ENCODE measurements around the gene TRIO.

TRIO gene

GRCh38 chr5:14142827-14143545 is at the start of gene TRIO:
Gene TRIO, plus strand, starts transcription at chr5:14143342. Its CDS starts 384 bp downstream, at chr5:14143726.
- DNase-seq (ENCODE audit: low read depth): peak; percentile 95

GRCh38 chr5:14097380-14097779 is 45.8 kb upstream of the TRIO start:
- peak; percentile 45 for DNase-seq (ENCODE audit: low read depth)

DNA sequence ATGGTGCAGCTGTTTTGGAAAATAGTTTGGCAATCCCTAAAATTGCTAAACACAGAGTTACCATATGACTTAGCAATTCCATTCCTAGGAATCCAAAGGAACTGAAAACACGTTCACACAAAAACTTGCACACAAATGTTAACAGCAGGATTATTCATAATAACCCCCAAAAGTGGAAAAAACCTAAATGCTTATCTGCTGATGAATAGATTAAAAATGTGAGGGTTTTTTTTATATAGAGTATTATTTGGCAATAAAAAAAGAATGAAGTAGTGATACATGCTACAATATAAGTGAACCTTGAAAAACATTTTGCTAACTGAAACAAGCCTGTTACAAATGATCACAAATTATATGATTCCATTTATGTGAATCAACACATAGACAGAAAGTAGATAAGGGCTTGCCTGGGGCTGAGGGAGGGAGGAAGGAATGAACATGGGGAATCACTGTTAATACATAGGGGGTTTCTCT is 45.1 kb upstream of the TRIO start:
- DNase-seq (ENCODE audit: low read depth): peak; percentile 76

- DNase-seq (ENCODE audit: low read depth): no peak
Observed at GRCh38 chr5:14100281-14100680, 42.9 kb upstream of the TRIO start.

DNA sequence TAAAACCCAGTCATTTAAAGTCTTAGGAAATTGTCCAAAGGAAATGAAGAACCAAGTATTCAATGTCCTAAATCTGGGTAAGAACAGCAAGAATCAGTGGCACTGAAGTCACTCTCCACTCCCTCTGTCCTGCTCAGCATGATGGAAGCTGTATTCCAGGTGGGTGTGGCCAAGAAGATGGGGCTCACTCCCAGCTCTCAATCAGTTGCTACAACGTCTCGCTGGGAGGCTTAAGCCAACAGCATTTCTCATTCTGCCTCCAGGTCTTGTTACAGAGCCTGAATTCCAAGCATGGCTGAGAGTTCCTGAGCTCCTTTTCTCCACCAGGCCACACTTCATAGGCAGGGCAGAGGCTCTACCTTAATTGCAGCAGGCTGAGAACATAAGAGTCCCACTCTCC is 41.2 kb upstream of the TRIO start:
- DNase-seq (ENCODE audit: low read depth): no peak

- no peak for DNase-seq (ENCODE audit: low read depth)
Observed at GRCh38 chr5:14102666-14103065, 40.5 kb upstream of the TRIO start.

GRCh38 chr5:14105718-14106410 is 37.3 kb upstream of the TRIO start:
- peak; percentile 98 for DNase-seq (ENCODE audit: low read depth)

DNA sequence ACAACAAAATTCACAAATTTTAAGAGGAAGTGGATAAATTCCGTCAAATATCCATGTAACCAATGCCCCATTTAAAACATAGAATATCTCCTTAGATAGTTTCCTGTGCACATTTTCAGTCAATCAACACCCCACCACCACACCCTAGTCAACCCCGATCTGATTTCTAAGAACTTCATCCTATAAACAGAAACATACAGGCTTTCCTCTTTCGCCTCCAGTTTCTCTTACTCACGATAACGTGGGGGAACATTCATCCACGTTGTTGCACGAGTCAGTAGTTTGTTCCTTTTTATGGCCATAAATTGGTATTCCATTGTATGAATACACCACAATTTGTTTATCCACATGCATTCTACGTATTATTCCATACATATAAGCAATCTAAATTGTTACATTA is 35.6 kb upstream of the TRIO start:
- DNase-seq (ENCODE audit: low read depth): peak; percentile 22

- DNase-seq (ENCODE audit: low read depth): peak; percentile 96
Observed at GRCh38 chr5:14108170-14108996, 34.8 kb upstream of the TRIO start.

DNA sequence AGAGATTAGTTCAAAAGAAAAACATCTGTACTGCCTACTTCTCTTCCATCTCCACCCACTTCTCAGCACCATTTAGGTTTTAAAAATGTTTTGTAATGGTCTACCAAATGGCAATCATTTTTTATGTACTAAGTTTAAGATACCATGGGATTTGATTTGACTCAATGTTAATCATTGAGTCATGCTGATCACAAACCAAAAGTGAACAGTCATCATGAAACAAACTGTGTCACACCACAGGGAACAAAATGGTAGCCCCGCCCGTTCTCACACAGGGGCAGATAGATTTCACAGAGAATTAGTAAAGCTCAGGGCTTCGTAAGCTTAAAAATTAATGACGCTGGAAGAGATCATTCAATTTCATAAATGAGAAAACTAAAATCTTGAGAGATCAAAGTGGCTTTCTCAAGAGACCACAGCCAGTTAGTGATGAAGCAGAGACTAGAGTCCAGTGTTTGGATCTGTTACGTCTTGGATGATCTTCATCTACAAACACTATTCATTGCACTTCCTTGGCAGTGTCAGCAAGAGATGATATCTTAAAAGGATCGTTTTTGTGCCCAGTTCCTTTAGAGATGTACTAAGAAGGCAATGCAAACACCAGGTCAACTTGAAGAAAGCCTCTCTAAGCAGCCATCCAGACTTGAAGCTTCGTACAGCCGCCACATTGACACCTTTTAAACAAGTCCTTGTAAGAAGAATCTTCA is 33.9 kb upstream of the TRIO start:
- peak; percentile 93 for DNase-seq (ENCODE audit: low read depth)

- DNase-seq (ENCODE audit: low read depth): peak; percentile 14
Observed at GRCh38 chr5:14109771-14110170, 33.4 kb upstream of the TRIO start.

- DNase-seq (ENCODE audit: low read depth): peak; percentile 15
Observed at GRCh38 chr5:14110196-14110595, 32.9 kb upstream of the TRIO start.

DNA sequence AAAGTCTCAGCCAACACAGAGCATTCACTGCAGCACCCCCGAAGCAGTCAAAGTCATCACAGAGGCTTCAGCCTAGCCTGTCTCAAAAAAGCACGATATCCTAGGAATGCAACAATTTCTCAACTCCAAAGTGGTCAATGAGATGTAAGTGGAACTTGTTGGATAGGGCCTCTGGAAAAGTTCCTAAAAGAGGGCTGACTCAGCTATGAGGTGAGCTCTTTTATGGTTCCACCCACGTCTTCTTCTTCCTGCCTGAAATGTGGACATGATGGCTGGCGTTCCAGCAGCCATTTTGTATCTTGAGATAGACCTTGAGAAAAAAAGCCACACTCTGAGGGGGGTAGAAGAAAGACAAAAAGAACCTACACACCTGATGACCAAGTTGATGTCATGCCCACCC is 32.5 kb upstream of the TRIO start:
- DNase-seq (ENCODE audit: low read depth): peak; percentile 84

DNA sequence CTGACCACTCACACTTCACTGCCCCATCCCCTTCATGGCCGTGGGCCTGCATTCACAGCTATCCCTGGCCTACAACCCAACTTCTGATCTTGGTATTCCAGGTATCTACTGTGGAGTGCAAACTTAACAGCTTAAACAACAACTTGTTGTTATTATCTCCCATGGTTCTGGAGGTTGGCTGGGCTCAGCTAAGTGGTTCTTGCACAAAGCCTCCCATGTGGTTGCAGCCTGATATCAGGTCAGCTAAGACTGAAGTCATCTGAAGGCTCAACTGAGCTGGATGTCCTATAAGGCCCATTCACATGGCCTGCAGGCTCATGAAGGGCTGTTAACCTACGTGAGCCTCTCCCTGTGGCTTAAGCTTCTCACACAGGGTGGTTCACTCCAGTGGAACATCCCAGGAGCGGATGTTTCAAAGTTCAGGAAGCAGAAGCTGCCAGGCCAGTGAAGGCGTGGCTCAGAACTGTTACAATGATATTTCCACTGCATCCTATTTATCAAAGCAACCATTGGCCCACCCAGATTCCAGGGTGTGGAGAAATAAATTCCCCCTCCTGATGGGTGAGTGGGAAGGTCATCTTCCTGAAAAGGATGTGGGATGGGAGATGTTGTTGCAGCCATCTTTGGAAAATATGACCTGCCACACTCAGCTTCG is 30.0 kb upstream of the TRIO start:
- no peak for DNase-seq (ENCODE audit: low read depth)

GRCh38 chr5:14114615-14115251 is 28.4 kb upstream of the TRIO start:
- peak; percentile 64 for DNase-seq (ENCODE audit: low read depth)

DNA sequence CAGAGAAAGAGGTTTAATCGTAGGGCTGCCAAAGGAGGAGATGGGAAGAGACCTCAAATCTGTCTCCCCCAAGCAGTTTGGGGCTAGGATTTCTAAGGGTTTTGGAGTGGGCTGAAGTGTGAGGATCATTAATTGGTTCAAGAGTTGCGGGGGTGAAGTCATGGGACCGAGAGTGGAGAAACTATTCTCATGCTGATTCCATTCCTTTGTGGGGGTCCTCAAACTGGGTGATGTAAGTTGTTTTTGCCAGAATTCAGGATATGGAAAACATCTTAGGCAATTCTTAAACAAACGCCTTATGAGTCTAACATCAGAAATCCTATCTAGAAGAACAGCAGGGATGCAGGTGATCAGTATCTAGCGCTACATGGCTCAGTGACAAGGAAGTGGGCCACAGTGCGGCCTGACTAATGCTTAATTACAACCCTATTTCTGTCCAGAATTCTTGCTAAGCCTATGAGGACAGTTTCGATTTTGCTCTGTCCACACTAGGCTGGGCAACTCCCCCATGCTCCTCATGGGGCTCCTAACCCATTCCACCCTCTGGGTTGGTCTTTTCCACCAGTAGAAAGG is 27.7 kb upstream of the TRIO start:
- DNase-seq (ENCODE audit: low read depth): no peak

GRCh38 chr5:14118551-14119320 is 24.4 kb upstream of the TRIO start:
- DNase-seq (ENCODE audit: low read depth): no peak

GRCh38 chr5:14120176-14120575 is 23.0 kb upstream of the TRIO start:
- no peak for DNase-seq (ENCODE audit: low read depth)

- no peak for DNase-seq (ENCODE audit: low read depth)
Observed at GRCh38 chr5:14121552-14121951, 21.6 kb upstream of the TRIO start.

DNA sequence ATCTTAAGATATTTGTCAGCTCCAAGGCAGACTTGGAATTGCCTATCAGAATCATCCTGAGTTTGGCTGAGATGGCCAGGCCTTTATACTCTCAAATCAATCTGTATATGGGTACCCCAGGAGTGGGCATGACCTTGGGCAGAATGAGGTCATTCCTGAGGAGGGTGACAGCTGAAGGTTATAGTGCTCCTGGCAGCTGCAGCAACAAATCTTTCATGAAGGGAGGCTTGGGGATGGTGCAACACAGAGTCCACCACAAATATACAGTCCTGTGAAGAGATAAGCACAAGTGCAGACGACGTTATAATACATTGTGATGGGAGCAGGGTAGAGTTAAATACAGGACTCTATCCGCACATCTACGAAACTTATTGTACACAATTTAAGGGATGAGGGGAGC is 21.1 kb upstream of the TRIO start:
- DNase-seq (ENCODE audit: low read depth): no peak

Data from ELR (cell line).